ENCODE measurements around the gene PACSIN3. TPM values are rescaled to one million over a fixed set of nuclear protein-coding genes. Genes with fewer than 3 reads are reported as not detected.

Gene PACSIN3
- total and polyA plus RNA-seq, 2 of the 13 experiments (the other 11 are each of a cell fraction or from before 2014, with no cell fraction given), result 47.9 to 93.3 TPM

GRCh38 chr11:47213950-47214565 lies 27.8 kb upstream of the PACSIN3 start (continued):
- TF ChIP-seq NCOA2 (CRISPR knock-in tag; IDR thresholded peaks at IDR 0.05) (peak; percentile 26; the same call in 1 of the 2 replicates), NR2F6 (IDR thresholded peaks at IDR 0.05) (peak; percentile 29; the same call in 1 of the 2 replicates), NR2F6 (CRISPR knock-in tag; IDR thresholded peaks at IDR 0.05) (no peak), RFX5 (IDR thresholded peaks at IDR 0.05; ENCODE audit: low read depth, low read length) (peak; percentile 98), ATF4 (CRISPR knock-in tag; IDR thresholded peaks at IDR 0.05) (peak in 1 of 2 experiments; percentile 64; a peak in 2 of 4 replicates), KDM6A (CRISPR knock-in tag; IDR thresholded peaks at IDR 0.05; ENCODE audit: low read depth) (0 out of 2 replicates have a peak, but pooled peaks have one; percentile 16), POLR2A (IDR thresholded peaks at IDR 0.05; ENCODE audit: insufficient read depth in 1 of 2, low read depth in 2 of 2, low read length in 2 of 2) (peak; percentile 21 to 58; a peak in 3 of 4 replicates), KLF16 (CRISPR knock-in tag; IDR thresholded peaks at IDR 0.05) (peak in 1 of 2 experiments; percentile 6; a peak in 1 of 4 replicates), ZFX (CRISPR knock-in tag; IDR thresholded peaks at IDR 0.05; ENCODE audit: low read depth) (peak; percentile 83), ZNF781 (CRISPR knock-in tag; IDR thresholded peaks at IDR 0.05; ENCODE audit: borderline replicate concordance, not compliant biosample characterization) (no peak), ZNF274 (CRISPR knock-in tag; IDR thresholded peaks at IDR 0.05) (no peak), SRSF1 (optimal IDR thresholded peaks at IDR 0.05; ENCODE audit: low read depth, low read length) (peak; percentile 54), ZFY (CRISPR knock-in tag; IDR thresholded peaks at IDR 0.05) (peak; percentile 64), THRA (CRISPR knock-in tag; IDR thresholded peaks at IDR 0.05; ENCODE audit: borderline replicate concordance) (peak; percentile 26; the same call in 1 of the 2 replicates), HMGXB4 (CRISPR knock-in tag; IDR thresholded peaks at IDR 0.05; ENCODE audit: borderline replicate concordance in 1 of 2, low read depth in 1 of 2) (peak; percentile 3 to 35; a peak in 1 of 4 replicates), ZNF362 (CRISPR knock-in tag; IDR thresholded peaks at IDR 0.05; ENCODE audit: borderline replicate concordance) (peak; percentile 46; the same call in 1 of the 2 replicates), NR2F1 (CRISPR knock-in tag; IDR thresholded peaks at IDR 0.05) (no peak), RFXANK (CRISPR knock-in tag; IDR thresholded peaks at IDR 0.05) (peak; percentile 96), ZSCAN12 (CRISPR knock-in tag; IDR thresholded peaks at IDR 0.05) (no peak), ZNF232 (CRISPR knock-in tag; IDR thresholded peaks at IDR 0.05; ENCODE audit: borderline replicate concordance) (no peak), ZNF546 (CRISPR knock-in tag; conservative IDR thresholded peaks at IDR 0.05) (no peak), RFXAP (CRISPR knock-in tag; IDR thresholded peaks at IDR 0.05; ENCODE audit: borderline replicate concordance) (peak; percentile 96)
